Gastrocnemius medialis (tissue), 4 donors: ENCODE measurements around the gene CERK. TPM values are rescaled to one million over a fixed set of nuclear protein-coding genes. Genes with fewer than 3 reads are reported as not detected.
"Not testable (repeated sequence)": the region's sequence is repeated elsewhere in the genome, so short reads cannot be mapped to it uniquely, and the experiment has no call there.

Experiments used
- ATAC-seq, 2 donors: fragments of 150-250 bp; one replicate each; pipeline ENCODE4 v1.9.1; 2016
- DNase-seq, 2 donors: peaks; one replicate each; pipeline ENCODE4 v3.0.0-alpha.2; 2019
- H3K27ac ChIP-seq, 4 donors: fragments of 200-600 bp; sonication (generic); 1 replicate in 1 of 4; 2 replicates in 3 of 4; pipeline ENCODE4 v1.5.1; 2016 to 2018; ENCODE audit warnings: mild to moderate bottlenecking in 2 of 4, moderate library complexity in 1 of 4
- H3K27me3 ChIP-seq, 3 donors: fragments of 200-600 bp; sonication (generic) in 2 of 3; 1 replicate in 1 of 3; 2 replicates in 2 of 3; pipeline versions ENCODE4 v1.5.1 to v1.6.0; 2016 to 2019; ENCODE audit warnings: mild to moderate bottlenecking in 1 of 3, moderate library complexity in 1 of 3
- H3K36me3 ChIP-seq, 2 donors: fragments of 200-600 bp; sonication (generic) in 1 of 2; one replicate each; pipeline ENCODE4 v1.5.1; 2017 to 2018
- H3K4me1 ChIP-seq, 2 donors: fragments of 200-600 bp; sonication (generic) in 1 of 2; one replicate each; pipeline ENCODE4 v1.5.1; 2016 to 2017; ENCODE audit warnings: mild to moderate bottlenecking in 2 of 2
- H3K4me3 ChIP-seq, 4 donors: fragments of 200-600 bp; sonication (generic) in 3 of 4; 1 replicate in 1 of 4; 2 replicates in 3 of 4; pipeline ENCODE4 v1.5.1; 2016 to 2019; ENCODE audit warnings: mild to moderate bottlenecking in 2 of 4
- H3K9me3 ChIP-seq, 3 donors: fragments of 200-600 bp; sonication (generic) in 2 of 3; 1 replicate in 1 of 3; 2 replicates in 2 of 3; pipeline ENCODE4 v1.5.1; 2016 to 2019
- CTCF ChIP-seq, 5 experiments: fragments of 450-650 bp in 3 of 5; fragments of 200-600 bp in 2 of 5; sonication (generic) in 2 of 5; IDR thresholded peaks in 4 of 5; conservative IDR thresholded peaks in 1 of 5; 1 replicate in 4 of 5; 2 replicates in 1 of 5; pipeline ENCODE4 v1.5.1; 2016 to 2019; ENCODE audit warnings: antibody characterized with exemption in 5 of 5, mild to moderate bottlenecking in 3 of 5, moderate library complexity in 3 of 5
- POLR2A ChIP-seq, 2 donors: fragments of 450-650 bp; IDR thresholded peaks; one replicate each; pipeline ENCODE4 v1.6.1; 2017; ENCODE audit warnings: antibody characterized with exemption in 2 of 2, mild to moderate bottlenecking in 2 of 2, moderate library complexity in 2 of 2
- in situ Hi-C, 4 donors: fragments of 200-750 bp; cut with MboI; loops; one replicate each; pipeline versions ENCODE4 v1.15.0 to v1.8.0; 2017; ENCODE audit warnings: low sequenced_read_pairs in 4 of 4
- intact Hi-C: fragments of 100-400 bp; cut with DNase I; formaldehyde crosslinking; loops from one replicate; pipeline ENCODE4 v1.15.1; 2023; ENCODE audit warnings: low total_unique reads
- total RNA-seq, 4 donors: library from RNA; depleted of rRNA; stranded (reverse); fragments of >200 nt; gene quantifications; one replicate each; pipeline versions ENCODE4 v1.1.0 to v1.2.3, GENCODE V29; 2016

CERK gene
- total RNA-seq, 4 donors from 2014 or later, result 32.7 to 38.7 (median 34.8) TPM

GRCh38 chr22:46737105-46737975, 712 bp downstream of the CERK start:
- in situ Hi-C loops, result no loop called here
- peak; percentile 16 to 31 for ATAC-seq
- DNase-seq, result peak in 1 of 2 donors; percentile 37

GRCh38 chr22:46736705-46737104, 1.3 kb downstream of the CERK start:
- in situ Hi-C loops (no loop called here), intact Hi-C loops (loop anchor here (5.0 kb wide), 1 partner anchor 159 kb away; no protein-coding TSS in a partner anchor)
- DNase-seq (no peak), ATAC-seq (no peak)
- Histone ChIP-seq H3K4me1 (peaks cover 73 to 76% of the 10 kb centered on the region in 2 donors), H3K36me3 (no peaks in the 10 kb centered on the region), H3K27me3 (no peaks in the 10 kb centered on the region), H3K9me3 (no peaks in the 10 kb centered on the region), H3K27ac (peak overlapping the region; percentile 87 to 94 (median 92)), H3K4me3 (peak overlapping the region; percentile 62 to 79 (median 71))
- TF ChIP-seq CTCF (IDR thresholded peaks at IDR 0.05 in 4 of 5, conservative IDR thresholded peaks at IDR 0.05 in 1 of 5) (no peak), POLR2A (IDR thresholded peaks at IDR 0.05) (no peak)

More at GRCh38 chr22:46737105-46737975, 712 bp downstream of the CERK start:
- Histone ChIP-seq H3K9me3 (no peaks in the 10 kb centered on the region), H3K4me1 (peaks cover 68 to 70% of the 10 kb centered on the region in 2 donors), H3K27ac (peak overlapping the region; percentile 87 to 94 (median 92)), H3K27me3 (no peaks in the 10 kb centered on the region), H3K4me3 (peak overlapping the region; percentile 62 to 79 (median 71)), H3K36me3 (no peaks in the 10 kb centered on the region)
- intact Hi-C loops, result loop anchor here (5.0 kb wide), 1 partner anchor 160 kb away; no protein-coding TSS in a partner anchor
- TF ChIP-seq POLR2A (IDR thresholded peaks at IDR 0.05), result no peak
- TF ChIP-seq CTCF (IDR thresholded peaks at IDR 0.05 in 4 of 5, conservative IDR thresholded peaks at IDR 0.05 in 1 of 5), result no peak

GRCh38 chr22:46735747-46736608, 2.1 kb downstream of the CERK start:
- in situ Hi-C loops (no loop called here), intact Hi-C loops (loop anchor here (5.0 kb wide), 1 partner anchor 159 kb away; no protein-coding TSS in a partner anchor)
- Histone ChIP-seq H3K27me3 (no peaks in the 10 kb centered on the region), H3K36me3 (no peaks in the 10 kb centered on the region), H3K27ac (peak overlapping the region; percentile 87 to 94 (median 92)), H3K4me3 (peak overlapping the region; percentile 31 to 79 (median 66)), H3K4me1 (peaks cover 74 to 77% of the 10 kb centered on the region in 2 donors), H3K9me3 (no peaks in the 10 kb centered on the region)
- no peak for DNase-seq
- no peak for TF ChIP-seq POLR2A (IDR thresholded peaks at IDR 0.05)
- ATAC-seq, result no peak

GRCh38 chr22:46734830-46735453, 3.1 kb downstream of the CERK start:
- no peak for TF ChIP-seq CTCF (IDR thresholded peaks at IDR 0.05 in 4 of 5, conservative IDR thresholded peaks at IDR 0.05 in 1 of 5)
- TF ChIP-seq POLR2A (IDR thresholded peaks at IDR 0.05), result no peak
- in situ Hi-C loops (no loop called here), intact Hi-C loops (loop anchor here (5.0 kb wide), 1 partner anchor 158 kb away; no protein-coding TSS in a partner anchor)
- Histone ChIP-seq H3K4me3 (no peak overlapping the region), H3K27me3 (no peaks in the 10 kb centered on the region), H3K27ac (peak overlapping the region; percentile 87 to 94 (median 92)), H3K9me3 (no peaks in the 10 kb centered on the region), H3K36me3 (no peaks in the 10 kb centered on the region), H3K4me1 (peaks cover 73 to 75% of the 10 kb centered on the region in 2 donors)
- ATAC-seq (no peak), DNase-seq (no peak)

GRCh38 chr22:46734213-46734722, 3.8 kb downstream of the CERK start:
- intact Hi-C loops, in situ Hi-C loops, H3K9me3 ChIP-seq, H3K4me3 ChIP-seq, ATAC-seq, DNase-seq, H3K36me3 ChIP-seq, H3K27me3 ChIP-seq: not testable (repeated sequence)
- Histone ChIP-seq H3K27ac (peak overlapping the region in 1 of 4 donors; percentile 87), H3K4me1 (peaks cover 69 to 71% of the 10 kb centered on the region in 2 donors)
